Activated CD8-positive, alpha-beta T cell treated with anti-CD3 and anti-CD28 coated beads for 36 hours (primary cell): ENCODE measurements around the gene ANKRD34A. TPM values are rescaled to one million over a fixed set of nuclear protein-coding genes. Genes with fewer than 3 reads are reported as not detected.
A peak's percentile ranks its signal among the peaks of the same experiment; 100 is the strongest.

Experiments
- ATAC-seq: fragments of 200-7000 bp; cut with Tn5 transposase; one replicate; pipeline ENCODE4 v1.10.0; 2021; ENCODE audit warnings: mild to moderate bottlenecking, moderate library complexity
- CTCF ChIA-PET: fragments of 350-600 bp; sonication (Branson Sonifier 250); formaldehyde crosslinking; loops from one replicate; lab custom pipeline; 2021; ENCODE audit warnings: antibody characterized with exemption; lab: Charles Lee
- POLR2A ChIA-PET: fragments of 350-600 bp; sonication (Branson Sonifier 250); formaldehyde crosslinking; loops from one replicate; lab custom pipeline; 2021; ENCODE audit warnings: antibody characterized with exemption; lab: Charles Lee
- DNase-seq: peaks from one replicate; pipeline ENCODE4 v3.0.0-alpha.2; 2020
- H3K27ac Mint-ChIP-seq: one replicate; pipeline ENCODE4 v1.8.0; 2021; ENCODE audit warnings: mild to moderate bottlenecking, mixed read lengths
- H3K27me3 Mint-ChIP-seq: one replicate; pipeline ENCODE4 v1.8.0; 2021; ENCODE audit warnings: mixed read lengths
- H3K36me3 Mint-ChIP-seq: one replicate; pipeline ENCODE4 v1.8.0; 2021; ENCODE audit warnings: low read depth, mixed read lengths
- H3K4me1 Mint-ChIP-seq: one replicate; pipeline ENCODE4 v1.8.0; 2021; ENCODE audit warnings: low read depth, mixed read lengths
- H3K4me3 Mint-ChIP-seq: one replicate; pipeline ENCODE4 v1.8.0; 2021; ENCODE audit warnings: mild to moderate bottlenecking, moderate library complexity, mixed read lengths
- H3K9me3 Mint-ChIP-seq: one replicate; pipeline ENCODE4 v1.8.0; 2021; ENCODE audit warnings: mixed read lengths
- CTCF ChIP-seq: fragments of 200-600 bp; IDR thresholded peaks from one replicate; pipeline ENCODE4 v1.8.0; 2022; ENCODE audit warnings: antibody characterized with exemption, mild to moderate bottlenecking
- intact Hi-C: fragments of 100-400 bp; cut with micrococcal nuclease; formaldehyde crosslinking; loops from one replicate; pipeline ENCODE4 v1.10.0; 2022
- total RNA-seq, 2 experiments: library from RNA; stranded (reverse); gene quantifications; one replicate each; pipeline ENCODE4 v1.2.3, GENCODE V29; 2021

Gene ANKRD34A
- total RNA-seq, 2 experiments from 2014 or later, result 6.6 to 7.7 TPM

GRCh38 chr1:145975216-145975615 lies 10.8 kb upstream of the ANKRD34A start:
- H3K27ac Mint-ChIP-seq, result peak overlapping the region; percentile 40
- TF ChIP-seq CTCF, result no peak
- H3K4me3 Mint-ChIP-seq, result no peak overlapping the region
- no peaks in the 10 kb centered on the region for H3K27me3 Mint-ChIP-seq
- POLR2A ChIA-PET, result interaction anchor here (1.2 kb wide), 2 partner anchors 11 to 32 kb away, joined by 3 to 6 read pairs; partner anchors contain the start of genes ANKRD34A and POLR3GL
- H3K4me1 Mint-ChIP-seq, result peaks cover 25% of the 10 kb centered on the region
- no peaks in the 10 kb centered on the region for H3K36me3 Mint-ChIP-seq
- DNase-seq (no peak), ATAC-seq (no peak)
- intact Hi-C loops, result no loop called here
- CTCF ChIA-PET, result interaction anchor here (0.8 to 8.7 kb wide), 3 partner anchors 17 to 48 kb away, joined by 3 to 247 read pairs (median 147); partner anchors contain the start of genes RBM8A and TXNIP
- no peaks in the 10 kb centered on the region for H3K9me3 Mint-ChIP-seq

- peak overlapping the region; percentile 47 for H3K27ac Mint-ChIP-seq
- TF ChIP-seq CTCF, result no peak
- no peaks in the 10 kb centered on the region for H3K9me3 Mint-ChIP-seq
- no peak overlapping the region for H3K4me3 Mint-ChIP-seq
- intact Hi-C loops, result no loop called here
- ChIA-PET POLR2A (interaction anchor here (1.2 kb wide), 1 partner anchor 11 kb away, joined by 6 read pairs; the partner anchor contains the start of genes ANKRD34A and POLR3GL), CTCF (interaction anchor here (0.8 to 8.7 kb wide), 2 partner anchors 32 to 48 kb away, joined by 3 to 247 read pairs; partner anchors contain the start of gene RBM8A)
- peaks cover 25% of the 10 kb centered on the region for H3K4me1 Mint-ChIP-seq
- no peaks in the 10 kb centered on the region for H3K36me3 Mint-ChIP-seq
- H3K27me3 Mint-ChIP-seq, result no peaks in the 10 kb centered on the region
- no peak for DNase-seq
- ATAC-seq, result no peak
Measured at GRCh38 chr1:145974721-145975120, 10.3 kb upstream of the ANKRD34A start.

GRCh38 chr1:145972580-145972979 lies 8.2 kb upstream of the ANKRD34A start:
- POLR2A ChIA-PET, result interaction anchor here (0.5 to 1.8 kb wide), 7 partner anchors 9 to 103 kb away, joined by 3 to 7 read pairs (median 4); partner anchors contain the start of genes RBM8A and TXNIP
- ATAC-seq, result no peak
- Mint-ChIP-seq H3K9me3 (peaks cover 3% of the 10 kb centered on the region), H3K36me3 (peaks cover 8% of the 10 kb centered on the region), H3K4me3 (no peak overlapping the region), H3K4me1 (peaks cover 29% of the 10 kb centered on the region), H3K27me3 (no peaks in the 10 kb centered on the region), H3K27ac (no peak overlapping the region)
- DNase-seq, result no peak
- CTCF ChIA-PET, result interaction anchor here (0.6 to 1.6 kb wide), 4 partner anchors 35 to 61 kb away, joined by 3 to 4 read pairs (median 4); no protein-coding TSS in a partner anchor
- intact Hi-C loops, result no loop called here
- TF ChIP-seq CTCF, result no peak

- Mint-ChIP-seq H3K27me3 (no peaks in the 10 kb centered on the region), H3K9me3 (peaks cover 6% of the 10 kb centered on the region), H3K27ac (no peak overlapping the region), H3K4me3 (no peak overlapping the region), H3K36me3 (peaks cover 16% of the 10 kb centered on the region), H3K4me1 (peaks cover 24% of the 10 kb centered on the region)
- CTCF ChIA-PET, result interaction anchor here (1.1 to 8.9 kb wide), 3 partner anchors 9 to 41 kb away, joined by 3 to 93 read pairs (median 15); partner anchors contain the start of gene LIX1L
- no peak for DNase-seq
- intact Hi-C loops, result no loop called here
- no peak for ATAC-seq
- TF ChIP-seq CTCF, result no peak
- POLR2A ChIA-PET, result interaction anchor here (0.6 to 2.0 kb wide), 3 partner anchors 10 to 37 kb away, joined by 3 to 13 read pairs (median 6); no protein-coding TSS in a partner anchor
Measured at GRCh38 chr1:145967288-145967687, 2.9 kb upstream of the ANKRD34A start.
